NB4 (cell line): ENCODE results near the gene SHOX.

Experiments
- CTCF ChIP-seq: IDR thresholded peaks from one replicate; pipeline ENCODE4 v1.5.1; 2012; ENCODE audit warnings: low read depth, low read length
- MAX ChIP-seq: IDR thresholded peaks from 2 replicates; pipeline ENCODE4 v1.6.1; 2011; ENCODE audit warnings: low read depth, low read length

- TF ChIP-seq CTCF, result no peak
- no peak for TF ChIP-seq MAX
Observed at GRCh38 chrX:619451-619811, 11.2 kb upstream of the SHOX start.
